Endothelial cell of umbilical vein (primary cell): ENCODE measurements around the gene DNASE1. TPM values are rescaled to one million over a fixed set of nuclear protein-coding genes. Genes with fewer than 3 reads are reported as not detected.

Source experiments
- BruUV-seq: library from RNA; stranded (reverse); fragments of 400-500 nt; replicated peaks from 2 replicates; lab custom pipeline; 2021; lab: Mats Ljungman, UMichigan
- CTCF ChIA-PET: fragments of 300-600, 350-600 bp; sonication (Branson Sonifier 250); formaldehyde crosslinking; loops from one replicate; lab custom pipeline; 2021; ENCODE audit warnings: antibody characterized with exemption, inconsistent platforms; lab: Charles Lee
- POLR2A ChIA-PET: fragments of 300-600, 350-600 bp; sonication (Branson Sonifier 250); formaldehyde crosslinking; loops from one replicate; lab custom pipeline; 2021; ENCODE audit warnings: antibody characterized with exemption, inconsistent platforms; lab: Charles Lee
- DNase-seq: peaks from one replicate; pipeline ENCODE4 v3.0.0-alpha.2; 2011; ENCODE audit warnings: low read depth, low spot score
- FAIRE-seq: peaks from 2 replicates; lab custom pipeline; 2011; peaks lifted over from hg19 to GRCh38; lab: Jason Lieb, UNC
- H2AFZ ChIP-seq: 2 replicates; pipeline ENCODE4 v1.6.0; 2012; ENCODE audit warnings: low read depth, low read length, control low read depth, inconsistent platforms
- H3K27ac ChIP-seq: 2 replicates; pipeline ENCODE4 v1.5.1; 2011; ENCODE audit warnings: low read depth, mild to moderate bottlenecking, control low read depth, low read length, moderate library complexity; ENCODE audit not compliant: insufficient read depth
- H3K27me3 ChIP-seq, 2 experiments: 2 replicates each; pipeline versions ENCODE4 v1.6.0 to v1.6.1; 2011; ENCODE audit warnings: low read length in 2 of 2, mixed read lengths in 1 of 2; ENCODE audit not compliant: control insufficient read depth in 2 of 2, insufficient read depth in 2 of 2
- H3K36me3 ChIP-seq, 2 experiments: 2 replicates in 1 of 2; 3 replicates in 1 of 2; pipeline ENCODE4 v1.5.1; 2011; ENCODE audit warnings: low read length in 2 of 2, mild to moderate bottlenecking in 1 of 2, moderate library complexity in 1 of 2; ENCODE audit not compliant: control insufficient read depth in 2 of 2, insufficient read depth in 2 of 2; ENCODE audit errors: extremely low read depth in 1 of 2
- H3K4me1 ChIP-seq: 3 replicates; pipeline ENCODE4 v1.5.1; 2011; ENCODE audit warnings: mild to moderate bottlenecking, low read length; ENCODE audit not compliant: control insufficient read depth, insufficient read depth; ENCODE audit errors: extremely low read depth
- H3K4me2 ChIP-seq: 2 replicates; pipeline ENCODE4 v1.6.1; 2011; ENCODE audit warnings: low read length, control low read depth, mixed read lengths; ENCODE audit not compliant: insufficient read depth
- H3K4me3 ChIP-seq, 3 experiments: fragments of 200-600 bp in 1 of 3; sonication (generic), shearing (Covaris generic) in 1 of 3; replicated peaks in 1 of 3; 2 replicates each; pipeline ENCODE4 v1.5.1; 2011 to 2016; ENCODE audit warnings: control low read depth in 3 of 3, low read length in 3 of 3, mild to moderate bottlenecking in 2 of 3, inconsistent platforms in 1 of 3, low read depth in 1 of 3, moderate library complexity in 1 of 3; ENCODE audit not compliant: insufficient read depth in 1 of 3
- H3K79me2 ChIP-seq: 2 replicates; pipeline ENCODE4 v1.6.0; 2012; ENCODE audit warnings: low read length, inconsistent platforms; ENCODE audit not compliant: control insufficient read depth, insufficient read depth
- H3K9ac ChIP-seq: replicated peaks from 2 replicates; pipeline ENCODE3; 2011; ENCODE audit warnings: low read length, control low read depth; ENCODE audit not compliant: insufficient read depth; ENCODE audit errors: extremely low read depth
- H3K9me1 ChIP-seq: replicated peaks from 3 replicates; pipeline ENCODE4 v1.6.0; 2011; ENCODE audit warnings: mild to moderate bottlenecking, low read length; ENCODE audit not compliant: control insufficient read depth, insufficient read depth; ENCODE audit errors: extremely low read depth
- H3K9me3 ChIP-seq: replicated peaks from 2 replicates; pipeline ENCODE4 v1.5.1; 2012; ENCODE audit warnings: low read length, inconsistent platforms; ENCODE audit not compliant: control insufficient read depth, insufficient read depth
- H4K20me1 ChIP-seq: replicated peaks from 2 replicates; pipeline ENCODE3; 2011; ENCODE audit warnings: mild to moderate bottlenecking, low read length; ENCODE audit not compliant: control insufficient read depth, insufficient read depth; ENCODE audit errors: extremely low read depth
- CTCF ChIP-seq, 2 donors: IDR thresholded peaks; 1 replicate in 1 of 2; 2 replicates in 1 of 2; pipeline ENCODE4 v1.5.1; 2011; ENCODE audit warnings: low read length in 2 of 2, mild to moderate bottlenecking in 2 of 2, moderate library complexity in 2 of 2, control low read depth in 1 of 2, inconsistent platforms in 1 of 2, low read depth in 1 of 2; ENCODE audit not compliant: insufficient read depth in 1 of 2; ENCODE audit errors: extremely low read depth in 1 of 2
- EZH2 ChIP-seq: IDR thresholded peaks from 2 replicates; pipeline ENCODE4 v1.6.1; 2012; ENCODE audit warnings: borderline replicate concordance, low read depth, mild to moderate bottlenecking, moderate library complexity, low read length, inconsistent platforms; ENCODE audit not compliant: severe bottlenecking
- FOS ChIP-seq: IDR thresholded peaks from 2 replicates; pipeline ENCODE4 v1.6.1; 2011; ENCODE audit warnings: mild to moderate bottlenecking, low read length, moderate library complexity, borderline replicate concordance; ENCODE audit not compliant: insufficient read depth
- GATA2 ChIP-seq: IDR thresholded peaks from 2 replicates; pipeline ENCODE4 v1.7.0; 2011; ENCODE audit warnings: low read depth, mild to moderate bottlenecking, moderate library complexity, mixed read lengths, low read length; ENCODE audit not compliant: insufficient read length, insufficient read depth
- JUN ChIP-seq: IDR thresholded peaks from 2 replicates; pipeline ENCODE4 v1.6.1; 2011; ENCODE audit warnings: borderline replicate concordance, low read depth; ENCODE audit not compliant: insufficient read length, insufficient read depth
- MAX ChIP-seq: IDR thresholded peaks from 2 replicates; pipeline ENCODE4 v1.6.1; 2011; ENCODE audit not compliant: insufficient read depth, insufficient read length
- MYC ChIP-seq: IDR thresholded peaks from one replicate; pipeline ENCODE4 v1.6.1; 2011; ENCODE audit warnings: mild to moderate bottlenecking, low read depth, low read length
- POLR2A ChIP-seq: IDR thresholded peaks from 2 replicates; pipeline ENCODE4 v1.6.1; 2012; ENCODE audit warnings: low read depth, mild to moderate bottlenecking, control low read depth, low read length
- POLR2AphosphoS5 ChIP-seq: IDR thresholded peaks from 2 replicates; pipeline ENCODE4 v1.6.1; 2012; ENCODE audit warnings: low read depth, mild to moderate bottlenecking, control low read depth, low read length, moderate library complexity; ENCODE audit not compliant: insufficient read depth
- dilution Hi-C: fragments of 300-500 bp; cut with MboI; formaldehyde crosslinking; loops from one replicate; pipeline ENCODE4 v1.15.0; 2019; ENCODE audit warnings: low sequenced_read_pairs; ENCODE audit not compliant: extremely low pct_ligation_motif_present
- intact Hi-C: fragments of 100-400 bp; cut with micrococcal nuclease; formaldehyde crosslinking; loops from one replicate; pipeline ENCODE4 v1.10.0; 2022
- polyA plus RNA-seq, 4 experiments: library from polyadenylated mRNA; depleted of rRNA in 3 of 4; stranded (reverse) in 3 of 4; unstranded in 1 of 4; fragments of >200 nt; gene quantifications; 2 replicates each; pipeline versions ENCODE4 v1.2.1 to v1.2.3, GENCODE V29; 2011 to 2012; ENCODE audit warnings: missing spikeins in 1 of 4
- total RNA-seq: library from RNA; stranded (reverse); gene quantifications from 2 replicates; pipeline ENCODE4 v1.2.3, GENCODE V29; 2021

The DNASE1 gene
- total and polyA plus RNA-seq, 2 donors (not counting 3 experiments of a cell fraction or from before 2014, with no cell fraction given) = 11.1 to 13.5 TPM

- no TSS peak for BruUV-seq
- H3K9me1 ChIP-seq = no peaks in the 10 kb centered on the region
- DNase-seq = no peak
- TF ChIP-seq GATA2 (no peak), FOS (no peak), EZH2 (no peak), CTCF (IDR thresholded peaks at IDR 0.05; ENCODE audit: extremely low read depth in 1 of 2, insufficient read depth in 1 of 2, low read depth in 1 of 2, low read length in 2 of 2) (no peak), POLR2AphosphoS5 (no peak), POLR2A (no peak), MYC (no peak), MAX (no peak), JUN (no peak)
- H2AFZ ChIP-seq = no peak overlapping the region
- no peak overlapping the region for H3K4me3 ChIP-seq
- H4K20me1 ChIP-seq = no peaks in the 10 kb centered on the region
- no peaks in the 10 kb centered on the region for H3K79me2 ChIP-seq
- ChIA-PET POLR2A (no interaction called here), CTCF (interaction anchor here (0.7 to 2.3 kb wide), 3 partner anchors 10 to 19 kb away, joined by 4 to 29 read pairs (median 24); no protein-coding TSS in a partner anchor)
- H3K36me3 ChIP-seq = no peaks in the 10 kb centered on the region
- intact Hi-C loops (loop anchor here (2.0 kb wide), 1 partner anchor 247 kb away; no protein-coding TSS in a partner anchor), dilution Hi-C loops (no loop called here)
- no peak overlapping the region for H3K9ac ChIP-seq
- H3K4me1 ChIP-seq = no peaks in the 10 kb centered on the region
- no peak for FAIRE-seq
- no peak overlapping the region for H3K4me2 ChIP-seq
- H3K27ac ChIP-seq = no peak overlapping the region
- H3K27me3 ChIP-seq = no peaks in the 10 kb centered on the region
- H3K9me3 ChIP-seq = no peaks in the 10 kb centered on the region
Observed at GRCh38 chr16:3691761-3692160, 37.3 kb downstream of the DNASE1 start.
